IMR-90 (cell line): ENCODE data around the gene CDHR4. TPM values are rescaled to one million over a fixed set of nuclear protein-coding genes. Genes with fewer than 3 reads are reported as not detected.

ENCODE experiments used
- ATAC-seq: fragments of 200-7000 bp; cut with Tn5 transposase; 2 replicates; pipeline ENCODE4 v1.9.1; 2020; ENCODE audit warnings: low read depth, mild to moderate bottlenecking, moderate library complexity
- BruUV-seq: library from RNA; stranded (reverse); fragments of 400-500 nt; replicated peaks from 2 replicates; lab custom pipeline; 2021; lab: Mats Ljungman, UMichigan
- CTCF ChIA-PET: fragments of 300-600 bp; formaldehyde crosslinking; extraction: SDS; loops from one replicate; lab custom pipeline; 2021; ENCODE audit warnings: antibody characterized with exemption; lab: Yijun Ruan, JAX
- POLR2A ChIA-PET: fragments of 300-600 bp; sonication (Branson Sonifier 250); formaldehyde crosslinking; loops from one replicate; lab custom pipeline; 2022; ENCODE audit warnings: antibody characterized with exemption; ENCODE audit not compliant: unreplicated experiment; lab: Charles Lee
- DNase-seq: peaks from one replicate; pipeline ENCODE4 v3.0.0; 2013
- H2AFZ ChIP-seq: replicated peaks from 2 replicates; pipeline ENCODE3; 2013; ENCODE audit warnings: low read length, mild to moderate bottlenecking; ENCODE audit not compliant: poor library complexity
- H2AK5ac ChIP-seq: 2 replicates; pipeline ENCODE4 v1.6.1; 2013; ENCODE audit warnings: low read depth, low read length, inconsistent platforms
- H2AK9ac ChIP-seq: replicated peaks from 2 replicates; pipeline ENCODE3; 2013; ENCODE audit warnings: mild to moderate bottlenecking, low read depth, low read length, moderate library complexity; ENCODE audit not compliant: poor library complexity
- H2BK120ac ChIP-seq: 2 replicates; pipeline ENCODE4 v1.6.1; 2013; ENCODE audit warnings: low read depth, low read length, inconsistent platforms
- H2BK15ac ChIP-seq: 3 replicates; pipeline ENCODE4 v1.6.1; 2013; ENCODE audit warnings: low read depth, low read length, inconsistent platforms
- H2BK20ac ChIP-seq: 2 replicates; pipeline ENCODE4 v1.6.1; 2013; ENCODE audit warnings: low read depth, mild to moderate bottlenecking, inconsistent platforms, low read length, moderate library complexity
- H2BK5ac ChIP-seq: 2 replicates; pipeline ENCODE4 v1.6.1; 2013; ENCODE audit warnings: mild to moderate bottlenecking, low read depth, low read length, inconsistent platforms; ENCODE audit not compliant: poor library complexity, severe bottlenecking
- H3K14ac ChIP-seq: replicated peaks from 2 replicates; pipeline ENCODE4 v1.6.1; 2013; ENCODE audit warnings: low read depth, low read length, inconsistent platforms
- H3K18ac ChIP-seq: 2 replicates; pipeline ENCODE4 v1.6.1; 2013; ENCODE audit warnings: low read depth, low read length, control low read depth
- H3K23ac ChIP-seq: 2 replicates; pipeline ENCODE4 v1.6.1; 2013; ENCODE audit warnings: low read depth, low read length, inconsistent platforms
- H3K27ac ChIP-seq: 2 replicates; pipeline ENCODE4 v1.5.1; 2013; ENCODE audit warnings: mild to moderate bottlenecking, control low read depth, low read length; ENCODE audit not compliant: insufficient read depth
- H3K27me3 ChIP-seq: 2 replicates; pipeline ENCODE4 v1.6.1; 2013; ENCODE audit warnings: low read length; ENCODE audit not compliant: control insufficient read depth, insufficient read depth
- H3K36me3 ChIP-seq: 2 replicates; pipeline ENCODE4 v1.6.1; 2013; ENCODE audit warnings: low read length, mixed read lengths; ENCODE audit not compliant: control insufficient read depth, insufficient read depth
- H3K4ac ChIP-seq: 2 replicates; pipeline ENCODE4 v1.6.1; 2013; ENCODE audit warnings: low read depth, low read length, inconsistent platforms
- H3K4me1 ChIP-seq: 2 replicates; pipeline ENCODE4 v1.6.1; 2013; ENCODE audit warnings: low read length, mixed read lengths; ENCODE audit not compliant: control insufficient read depth, insufficient read depth
- H3K4me2 ChIP-seq: 2 replicates; pipeline ENCODE4 v1.6.1; 2013; ENCODE audit warnings: low read depth, mild to moderate bottlenecking, control low read depth, low read length, moderate library complexity
- H3K4me3 ChIP-seq: 2 replicates; pipeline ENCODE4 v1.5.1; 2013; ENCODE audit warnings: low read depth, mild to moderate bottlenecking, control low read depth, low read length, moderate library complexity; ENCODE audit not compliant: insufficient read depth
- H3K56ac ChIP-seq: 2 replicates; pipeline ENCODE4 v1.6.1; 2013; ENCODE audit warnings: low read length, inconsistent platforms; ENCODE audit not compliant: insufficient read depth; ENCODE audit errors: extremely low read depth
- H3K79me1 ChIP-seq, 2 experiments: 2 replicates each; pipeline ENCODE4 v1.6.1; 2013; ENCODE audit warnings: low read length in 2 of 2, inconsistent platforms in 1 of 2, low read depth in 1 of 2
- H3K9ac ChIP-seq: 2 replicates; pipeline ENCODE4 v1.6.1; 2013; ENCODE audit warnings: low read depth, low read length, control low read depth
- H3K9me1 ChIP-seq: 2 replicates; pipeline ENCODE4 v1.6.1; 2013; ENCODE audit warnings: low read length, inconsistent platforms; ENCODE audit not compliant: insufficient read depth
- H3K9me3 ChIP-seq: 2 replicates; pipeline ENCODE4 v1.6.1; 2013; ENCODE audit warnings: low read length; ENCODE audit not compliant: control insufficient read depth, insufficient read depth
- H4K20me1 ChIP-seq: 2 replicates; pipeline ENCODE4 v1.6.1; 2013; ENCODE audit warnings: low read length, inconsistent platforms; ENCODE audit not compliant: insufficient read depth
- H4K5ac ChIP-seq: 2 replicates; pipeline ENCODE4 v1.6.1; 2013; ENCODE audit warnings: mild to moderate bottlenecking, low read depth, low read length, control low read depth
- H4K8ac ChIP-seq, 2 experiments: 2 replicates each; pipeline ENCODE4 v1.6.1; 2013; ENCODE audit warnings: low read depth in 2 of 2, low read length in 2 of 2, control low read depth in 1 of 2, inconsistent platforms in 1 of 2
- H4K91ac ChIP-seq: 2 replicates; pipeline ENCODE4 v1.6.1; 2013; ENCODE audit warnings: low read depth, low read length, inconsistent platforms; ENCODE audit not compliant: insufficient read depth
- BHLHE40 ChIP-seq: fragments of 150-350 bp; IDR thresholded peaks from 2 replicates; pipeline ENCODE4 v1.6.1; 2016; ENCODE audit warnings: mild to moderate bottlenecking, low read depth, low read length
- CEBPB ChIP-seq: IDR thresholded peaks from 2 replicates; pipeline ENCODE4 v1.6.1; 2012; ENCODE audit warnings: low read depth, low read length, improper control_type of control experiment
- CHD1 ChIP-seq: IDR thresholded peaks from 2 replicates; pipeline ENCODE4 v1.6.1; 2012; ENCODE audit warnings: low read depth, low read length, improper control_type of control experiment
- CTCF ChIP-seq: conservative IDR thresholded peaks from 2 replicates; pipeline ENCODE4 v1.5.1; 2012; ENCODE audit warnings: mild to moderate bottlenecking, low read depth, low read length, improper control_type of control experiment
- MAFK ChIP-seq: IDR thresholded peaks from 2 replicates; pipeline ENCODE4 v1.6.1; 2012; ENCODE audit warnings: low read depth, low read length, improper control_type of control experiment
- MAZ ChIP-seq: IDR thresholded peaks from 2 replicates; pipeline ENCODE4 v1.6.1; 2012; ENCODE audit warnings: low read depth, mild to moderate bottlenecking, low read length, improper control_type of control experiment, moderate library complexity, borderline replicate concordance
- MXI1 ChIP-seq: IDR thresholded peaks from 2 replicates; pipeline ENCODE4 v1.6.1; 2012; ENCODE audit warnings: low read depth, mild to moderate bottlenecking, low read length, moderate library complexity, borderline replicate concordance
- NFE2L2 ChIP-seq: fragments of 150-350 bp; IDR thresholded peaks from 2 replicates; pipeline ENCODE4 v1.6.1; 2016; ENCODE audit warnings: low read depth, mild to moderate bottlenecking, low read length
- POLR2A ChIP-seq: IDR thresholded peaks from 2 replicates; pipeline ENCODE4 v1.6.1; 2012; ENCODE audit warnings: mild to moderate bottlenecking, low read depth, low read length
- RAD21 ChIP-seq: IDR thresholded peaks from 2 replicates; pipeline ENCODE4 v1.6.1; 2012; ENCODE audit warnings: low read length, improper control_type of control experiment
- RCOR1 ChIP-seq: IDR thresholded peaks from 2 replicates; pipeline ENCODE4 v1.6.1; 2012; ENCODE audit warnings: mild to moderate bottlenecking, low read length, improper control_type of control experiment; ENCODE audit not compliant: insufficient replicate concordance
- RFX5 ChIP-seq: IDR thresholded peaks from 2 replicates; pipeline ENCODE4 v1.8.0; 2012; ENCODE audit warnings: low read depth, mild to moderate bottlenecking, low read length, moderate library complexity
- SMC3 ChIP-seq: fragments of 150-350 bp; IDR thresholded peaks from 2 replicates; pipeline ENCODE4 v1.6.1; 2016; ENCODE audit warnings: low read depth, mild to moderate bottlenecking, antibody characterized with exemption, low read length, moderate library complexity
- USF2 ChIP-seq: fragments of 150-350 bp; IDR thresholded peaks from 2 replicates; pipeline ENCODE4 v1.6.1; 2017; ENCODE audit warnings: mild to moderate bottlenecking, antibody characterized with exemption, low read length, low read depth
- WGBS, 2 experiments: methylation state at CpG; one replicate each; pipeline versions ENCODE4 v1.1.5 to v1.1.7; 2013; ENCODE audit warnings: missing lambda C conversion rate in 2 of 2; ENCODE audit not compliant: insufficient read length in 1 of 2; ENCODE audit errors: extremely low coverage in 2 of 2; 5-methylcytosine and 5-hydroxymethylcytosine counted together
- dilution Hi-C: fragments of 300-500 bp; cut with HindIII; formaldehyde crosslinking; loops from one replicate; pipeline ENCODE4 v1.14.3; 2018; ENCODE audit warnings: low sequenced_read_pairs; ENCODE audit not compliant: unreplicated experiment
- in situ Hi-C: fragments of 300-500 bp; cut with MboI; formaldehyde crosslinking; loops from 3 replicates; pipeline ENCODE4 v1.14.3; 2019; ENCODE audit warnings: low sequenced_read_pairs, inconsistent platforms, mixed read lengths
- intact Hi-C: fragments of 100-400 bp; cut with micrococcal nuclease; formaldehyde crosslinking; loops from 2 replicates; pipeline ENCODE4 v1.10.0; 2022
- polyA plus RNA-seq, 3 experiments: library from polyadenylated mRNA; depleted of rRNA; stranded (reverse); fragments of >200 nt; gene quantifications; 2 replicates each; pipeline ENCODE4 v1.2.3, GENCODE V29; 2012; ENCODE audit warnings: low replicate concordance in 1 of 3
- total RNA-seq: library from RNA; depleted of rRNA; stranded (reverse); fragments of >200 nt; gene quantifications from 2 replicates; pipeline ENCODE4 v1.2.3, GENCODE V29; 2012

CDHR4 gene
- total and polyA plus RNA-seq, 2 of the 4 experiments (the other 2 are of a cell fraction): not detected

- Histone ChIP-seq H3K18ac (no peak overlapping the region), H2AK5ac (no peak overlapping the region), H3K9ac (no peak overlapping the region), H4K8ac (no peak overlapping the region), H4K5ac (no peak overlapping the region), H3K9me1 (no peaks in the 10 kb centered on the region), H2BK15ac (no peak overlapping the region), H3K23ac (no peak overlapping the region), H2AFZ (peak overlapping the region; percentile 32), H3K79me1 (no peaks in the 10 kb centered on the region), H3K4me2 (no peak overlapping the region), H3K36me3 (no peaks in the 10 kb centered on the region), H3K14ac (no peak overlapping the region), H3K4ac (no peak overlapping the region), H4K91ac (no peak overlapping the region), H3K4me3 (no peak overlapping the region), H3K4me1 (no peaks in the 10 kb centered on the region), H4K20me1 (no peaks in the 10 kb centered on the region), H3K27me3 (peaks cover 10% of the 10 kb centered on the region; the same call in 1 of the 2 replicates), H3K9me3 (no peaks in the 10 kb centered on the region), H3K56ac (no peak overlapping the region), H2BK20ac (no peak overlapping the region), H2BK5ac (no peak overlapping the region), H2AK9ac (no peak overlapping the region), H3K27ac (no peak overlapping the region), H2BK120ac (no peak overlapping the region)
- ATAC-seq: no peak
- 70% methylated on average over 5 of the region's 10 CpGs; no CpG with 5 or more reads in 1 of the 2 experiments for WGBS, 2 experiments
- no TSS peak for BruUV-seq
- dilution Hi-C loops: no loop called here
- in situ Hi-C loops: no loop called here
- CTCF ChIA-PET: no interaction called here
- no peak for DNase-seq
- TF ChIP-seq MAZ: no peak
- no peak for TF ChIP-seq RCOR1
- TF ChIP-seq CHD1: no peak
- TF ChIP-seq NFE2L2: no peak
- no peak for TF ChIP-seq POLR2A
- TF ChIP-seq RFX5: no peak
- TF ChIP-seq MAFK: no peak
- TF ChIP-seq CTCF: no peak
- no peak for TF ChIP-seq BHLHE40
- no peak for TF ChIP-seq RAD21
- no peak for TF ChIP-seq USF2
- no peak for TF ChIP-seq CEBPB
- no peak for TF ChIP-seq SMC3
- no peak for TF ChIP-seq MXI1
- intact Hi-C loops: no loop called here
- POLR2A ChIA-PET: no interaction called here
These were observed 7.1 kb downstream of the CDHR4 start for GRCh38 chr3:49792371-49793150.
